Lung (tissue), 12 donors: Measurements from ENCODE around the gene ESPNL. TPM values are rescaled to one million over a fixed set of nuclear protein-coding genes. Genes with fewer than 3 reads are reported as not detected.
A peak's percentile ranks its signal among the peaks of the same experiment; 100 is the strongest.

ENCODE experiments used
- ATAC-seq: fragments of 200-7000 bp; cut with Tn5 transposase; one replicate; pipeline ENCODE4 v1.9.1; 2020; ENCODE audit warnings: moderate number of reproducible peaks; ENCODE audit not compliant: insufficient read depth, low FRiP score
- DNase-seq, 3 donors: peaks; one replicate each; pipeline ENCODE4 v3.0.0-alpha.2; 2013 to 2017
- H3K27ac ChIP-seq, 2 donors: one replicate each; pipeline ENCODE4 v1.5.1; 2013; ENCODE audit warnings: mild to moderate bottlenecking in 2 of 2, moderate library complexity in 2 of 2, control low read depth in 1 of 2, inconsistent platforms in 1 of 2, low read depth in 1 of 2, low read length in 1 of 2
- H3K27me3 ChIP-seq, 3 donors: one replicate each; pipeline ENCODE4 v1.5.1; 2013; ENCODE audit warnings: low read length in 2 of 3; ENCODE audit not compliant: control insufficient read depth in 3 of 3, insufficient read depth in 3 of 3
- H3K36me3 ChIP-seq, 4 donors: one replicate each; pipeline ENCODE4 v1.5.1; 2013; ENCODE audit warnings: low read length in 4 of 4, mild to moderate bottlenecking in 1 of 4, moderate library complexity in 1 of 4; ENCODE audit not compliant: control insufficient read depth in 4 of 4, insufficient read depth in 4 of 4
- H3K4me1 ChIP-seq, 5 donors: one replicate each; pipeline ENCODE4 v1.5.1; 2013; ENCODE audit warnings: low read length in 5 of 5, mild to moderate bottlenecking in 2 of 5, moderate library complexity in 1 of 5; ENCODE audit not compliant: control insufficient read depth in 5 of 5, insufficient read depth in 5 of 5
- H3K4me3 ChIP-seq: one replicate; pipeline ENCODE4 v1.5.1; 2013; ENCODE audit warnings: mild to moderate bottlenecking, control low read depth, moderate library complexity
- H3K9ac ChIP-seq, 2 donors: one replicate each; pipeline ENCODE4 v1.5.1; 2013; ENCODE audit warnings: low read length in 2 of 2, control low read depth in 1 of 2; ENCODE audit not compliant: insufficient read depth in 1 of 2
- H3K9me3 ChIP-seq, 4 donors: one replicate each; pipeline ENCODE4 v1.5.1; 2013; ENCODE audit warnings: low read length in 3 of 4, mild to moderate bottlenecking in 1 of 4, moderate library complexity in 1 of 4; ENCODE audit not compliant: control insufficient read depth in 4 of 4, insufficient read depth in 3 of 4
- CTCF ChIP-seq: IDR thresholded peaks from 2 replicates; pipeline ENCODE4 v1.5.1; 2012; ENCODE audit warnings: mild to moderate bottlenecking; ENCODE audit errors: control extremely low read depth, extremely low read depth
- WGBS, 2 donors: extraction: QIAGEN DNeasy Blood & Tissue Kit; methylation state at CpG; one replicate each; pipeline ENCODE4 v1.1.7; 2013; 5-methylcytosine and 5-hydroxymethylcytosine counted together
- polyA plus RNA-seq, 2 donors: library from polyadenylated mRNA; stranded (reverse); fragments of 200-250 nt; gene quantifications; one replicate each; pipeline ENCODE4 v1.2.1, GENCODE V29; 2013
- total RNA-seq, 2 donors: library from RNA; depleted of rRNA in 1 of 2; stranded (reverse); fragments of >200 nt in 1 of 2; gene quantifications; one replicate each; pipeline ENCODE4 v1.2.1, GENCODE V29; 2014 to 2021
- donor health status: control.
- donor health status: control.
- donor health status: Bipolar disorder and iron deficiency.
- donor health status: healthy.
- donor health status: DM: yes; HTN: yes; CAD: no.

The ESPNL gene
- total and polyA plus RNA-seq, 4 donors, result 0.07 to 3.0 (median 1.2) TPM

- H3K4me3 ChIP-seq, result no peak overlapping the region
- H3K9me3 ChIP-seq, result no peaks in the 10 kb centered on the region
- TF ChIP-seq CTCF, result no peak
- no peak for ATAC-seq
- no peaks in the 10 kb centered on the region for H3K36me3 ChIP-seq
- peak in 1 of 3 donors; percentile 29 for DNase-seq
- no peak overlapping the region for H3K9ac ChIP-seq
- WGBS, 2 donors, result 84 to 87% methylated on average over 29 to 30 of the region's 30 CpGs
- H3K27ac ChIP-seq, result peak overlapping the region in 1 of 2 donors; percentile 30
- peaks cover 3 to 17% (median 7%) of the 10 kb centered on the region in 5 donors for H3K4me1 ChIP-seq
- no peaks in the 10 kb centered on the region for H3K27me3 ChIP-seq
These were observed 42.5 kb downstream of the ESPNL start for GRCh38 chr2:238142382-238143205.

DNA sequence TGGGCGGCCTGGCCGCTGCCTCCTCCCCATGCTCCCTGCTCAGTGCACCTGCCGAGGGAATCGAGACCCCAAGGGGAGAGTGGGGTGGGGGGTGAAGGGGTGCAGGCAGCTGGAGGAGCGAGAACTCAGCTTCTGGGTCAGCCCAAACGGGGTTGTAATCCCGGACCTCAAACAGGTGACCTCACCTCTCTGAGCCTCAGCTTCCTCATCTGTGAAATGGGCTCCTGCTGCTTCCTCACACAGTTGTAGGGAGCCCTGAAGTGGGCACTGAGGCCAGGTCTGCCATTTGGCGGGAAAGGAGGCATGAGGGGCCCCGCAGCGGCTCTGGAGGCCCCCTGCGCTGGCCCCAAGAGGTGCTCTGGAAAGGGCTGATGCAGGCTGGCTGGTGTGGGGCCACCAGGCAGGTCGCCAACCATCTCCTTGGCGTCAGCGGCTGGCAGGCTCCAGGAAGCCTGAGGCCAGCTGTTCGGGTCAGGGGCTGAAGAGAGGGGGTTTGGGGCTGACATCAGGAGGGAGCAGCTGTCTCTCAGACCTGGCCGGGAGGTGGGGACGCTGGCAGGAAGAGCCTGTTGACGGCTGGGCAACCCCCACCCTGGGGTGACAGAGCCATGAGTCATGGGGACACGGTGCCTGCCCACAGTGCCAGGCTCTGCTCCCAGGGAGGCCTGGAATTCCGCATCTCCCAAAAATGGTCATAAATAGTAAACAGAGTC, 43.3 kb downstream of the ESPNL start:
- ATAC-seq (no peak), DNase-seq (no peak)
- Histone ChIP-seq H3K27me3 (no peaks in the 10 kb centered on the region), H3K27ac (peak overlapping the region in 1 of 2 donors; percentile 12), H3K36me3 (no peaks in the 10 kb centered on the region), H3K9ac (no peak overlapping the region), H3K4me1 (peaks cover 3 to 17% (median 7%) of the 10 kb centered on the region in 5 donors), H3K9me3 (no peaks in the 10 kb centered on the region), H3K4me3 (no peak overlapping the region)
- WGBS, 2 donors, result 60 to 71% methylated on average over 20 of the region's 20 CpGs
- TF ChIP-seq CTCF, result no peak

- no peak overlapping the region for H3K4me3 ChIP-seq
- no peaks in the 10 kb centered on the region for H3K9me3 ChIP-seq
- peaks cover 0 to 17% (median 6%) of the 10 kb centered on the region in 5 donors for H3K4me1 ChIP-seq
- H3K27me3 ChIP-seq, result no peaks in the 10 kb centered on the region
- 76 to 77% methylated on average over 5 of the region's 5 CpGs for WGBS, 2 donors
- no peak overlapping the region for H3K27ac ChIP-seq
- H3K9ac ChIP-seq, result no peak overlapping the region
- no peaks in the 10 kb centered on the region for H3K36me3 ChIP-seq
- DNase-seq, result no peak
- no peak for ATAC-seq
- TF ChIP-seq CTCF, result no peak
These were observed 44.1 kb downstream of the ESPNL start for GRCh38 chr2:238144262-238144661.
